CD4-positive, alpha-beta T cell treated with Interleukin-17A for 1 hour (primary cell): ENCODE data around the gene BCL2.
"Not testable (repeated sequence)": the region's sequence is repeated elsewhere in the genome, so short reads cannot be mapped to it uniquely, and the experiment has no call there.

Experiments used
- DNase-seq: peaks from one replicate; pipeline ENCODE4 v3.0.0-alpha.2; 2020

The BCL2 gene

GRCh38 chr18:63197246-63197869 lies 122.2 kb downstream of the BCL2 start:
- DNase-seq, result peak; percentile 45

GRCh38 chr18:63195326-63196159 lies 124.0 kb downstream of the BCL2 start:
- no peak for DNase-seq

DNA sequence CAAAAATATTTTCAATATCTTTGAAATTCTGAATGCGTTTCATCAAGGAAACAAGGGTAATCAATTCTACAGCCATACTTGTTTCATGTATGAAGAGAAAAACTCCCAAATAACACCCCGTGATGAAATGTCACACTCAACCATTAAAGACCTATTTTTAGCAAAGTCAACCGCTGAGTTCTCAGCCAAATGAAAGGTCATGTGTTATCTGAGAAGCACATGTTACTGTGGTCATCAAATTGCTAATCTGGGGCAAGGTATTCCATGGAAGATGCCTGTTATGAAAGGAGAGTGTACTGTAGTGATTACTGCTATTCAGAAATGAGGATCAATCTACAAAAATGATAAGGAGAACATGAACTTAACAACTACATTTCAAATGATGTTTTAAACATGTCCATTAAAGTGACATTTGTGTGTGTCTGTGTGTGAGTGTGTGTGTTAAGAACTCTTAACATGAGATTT lies 126.7 kb downstream of the BCL2 start:
- peak; percentile 31 for DNase-seq

GRCh38 chr18:63192126-63192884 lies 127.3 kb downstream of the BCL2 start:
- DNase-seq, result no peak

GRCh38 chr18:63191413-63191812 lies 128.2 kb downstream of the BCL2 start:
- no peak for DNase-seq

GRCh38 chr18:63190838-63191237 lies 128.7 kb downstream of the BCL2 start:
- not testable (repeated sequence) for DNase-seq

GRCh38 chr18:63189817-63190216 lies 129.8 kb downstream of the BCL2 start:
- no peak for DNase-seq

GRCh38 chr18:63189041-63189440 lies 130.5 kb downstream of the BCL2 start:
- no peak for DNase-seq

GRCh38 chr18:63187791-63188460 lies 131.6 kb downstream of the BCL2 start:
- no peak for DNase-seq

DNA sequence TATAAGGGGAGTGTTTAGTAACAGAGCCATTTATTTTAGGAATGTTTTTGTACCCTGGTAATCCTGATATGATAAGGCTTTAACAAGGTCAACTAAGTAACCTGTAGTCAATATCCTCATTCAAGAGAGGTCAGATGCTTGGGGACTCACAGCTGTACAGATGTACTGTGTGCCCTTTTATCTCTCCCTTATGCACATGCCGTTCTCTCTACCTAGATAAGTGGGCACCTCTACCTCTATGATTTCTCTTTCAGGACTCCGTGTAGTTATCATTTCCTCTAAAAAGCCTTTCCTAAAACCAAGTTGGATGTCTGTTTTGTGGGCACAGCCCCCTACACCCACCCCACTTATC lies 132.4 kb downstream of the BCL2 start:
- DNase-seq, result no peak

GRCh38 chr18:63186520-63187222 lies 132.9 kb downstream of the BCL2 start:
- no peak for DNase-seq

- no peak for DNase-seq
Measured at GRCh38 chr18:63185984-63186383, 133.6 kb downstream of the BCL2 start.

DNA sequence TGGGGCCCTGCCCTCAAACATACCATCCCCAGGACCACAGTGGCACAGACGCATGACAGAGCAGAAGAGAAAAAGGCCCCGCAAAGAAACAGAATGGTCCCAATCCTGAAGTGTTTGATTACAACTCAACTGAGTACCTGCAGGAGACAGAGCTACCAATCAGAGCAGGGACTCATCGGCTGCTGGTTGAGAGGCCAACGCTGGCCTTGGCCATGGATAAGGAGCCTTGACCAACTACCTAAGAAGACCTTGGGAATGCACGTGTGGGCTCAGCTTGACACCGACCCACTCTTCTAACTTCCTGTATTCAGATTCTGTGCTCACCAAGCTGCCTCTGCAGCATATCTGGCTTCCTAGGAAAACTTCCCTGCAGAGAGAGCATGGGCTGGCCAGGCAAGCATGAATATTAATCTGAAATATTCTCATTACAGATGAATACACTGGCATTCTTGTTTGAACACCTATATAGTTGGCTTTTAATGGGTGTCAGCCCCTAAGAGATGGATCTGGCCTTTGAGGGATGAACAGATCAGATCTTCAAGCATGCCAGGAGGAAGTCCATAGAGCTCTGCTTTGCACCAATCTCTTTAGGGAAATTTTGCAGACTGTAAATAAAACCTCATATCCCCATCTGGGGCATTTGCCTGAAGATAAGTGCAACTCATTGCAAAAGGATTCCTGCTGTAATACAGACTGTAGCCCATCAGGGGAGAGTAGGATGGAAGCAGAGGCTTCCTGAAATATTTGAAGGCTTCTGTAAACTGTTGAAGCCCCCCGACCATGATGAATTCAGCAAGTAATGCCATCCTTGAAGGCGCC lies 135.4 kb downstream of the BCL2 start:
- DNase-seq, result no peak

- no peak for DNase-seq
Measured at GRCh38 chr18:63183378-63183777, 136.2 kb downstream of the BCL2 start.

DNA sequence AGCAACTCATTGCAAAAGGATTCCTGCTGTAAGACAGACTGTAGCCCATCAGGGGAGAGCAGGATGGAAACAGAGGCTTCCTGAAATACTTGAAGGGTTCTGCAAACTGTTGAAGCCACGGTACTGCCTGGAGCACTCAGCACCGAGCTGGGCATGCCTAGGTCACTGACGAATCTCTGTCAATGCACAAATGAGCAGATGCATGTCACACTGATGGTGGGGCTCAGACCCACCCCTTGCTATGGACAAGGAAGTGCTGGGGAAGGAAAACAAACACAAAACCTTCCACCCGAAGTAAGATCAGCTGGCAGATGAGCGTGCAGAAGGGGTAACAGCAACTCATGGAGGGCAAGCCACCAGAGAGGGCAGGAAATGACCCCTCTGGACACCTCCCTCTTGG lies 136.7 kb downstream of the BCL2 start:
- no peak for DNase-seq

DNA sequence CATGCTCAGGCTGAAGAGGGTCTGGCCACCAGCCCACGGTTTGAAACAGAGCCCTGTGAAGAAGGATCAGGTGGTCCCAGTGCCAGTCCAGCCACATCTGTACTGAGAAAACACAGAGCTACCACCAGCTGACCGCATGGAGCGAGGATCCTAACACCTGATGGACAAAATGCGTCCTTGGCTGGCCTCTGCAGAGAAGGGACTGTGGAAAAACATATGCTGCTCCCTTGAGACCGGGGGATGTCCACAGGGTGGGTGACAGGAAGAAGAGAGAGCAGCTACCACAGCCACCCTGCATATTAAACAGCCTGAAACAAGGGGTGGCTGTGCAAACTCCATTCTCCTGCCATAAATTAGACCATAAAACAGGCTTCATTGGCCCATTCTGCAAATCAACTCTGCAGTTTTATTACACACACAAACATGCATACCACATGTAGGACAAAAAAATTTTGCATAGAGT lies 137.2 kb downstream of the BCL2 start:
- DNase-seq, result no peak

- DNase-seq, result no peak
Measured at GRCh38 chr18:63181706-63182309, 137.8 kb downstream of the BCL2 start.

- no peak for DNase-seq
Measured at GRCh38 chr18:63180971-63181376, 138.6 kb downstream of the BCL2 start.

GRCh38 chr18:63180321-63180720 lies 139.2 kb downstream of the BCL2 start:
- no peak for DNase-seq

DNA sequence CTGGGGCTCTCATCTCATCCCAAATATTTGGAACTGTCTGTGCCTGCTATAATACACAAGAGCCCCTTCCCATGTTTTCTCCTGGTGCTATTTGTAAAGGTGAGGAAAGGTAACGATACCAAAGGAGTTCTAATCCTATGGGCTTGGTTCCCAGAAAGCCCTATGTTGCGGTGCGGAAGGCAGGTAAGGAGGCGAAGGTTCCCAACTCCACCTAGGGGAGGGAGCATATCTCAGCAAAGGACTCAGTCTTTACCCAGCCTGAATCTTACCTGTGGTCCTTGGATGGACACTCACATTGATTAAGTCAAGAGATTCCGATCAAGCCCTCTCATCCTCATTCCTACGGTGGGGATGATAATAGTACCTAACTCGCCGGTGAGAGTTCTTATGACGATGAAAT lies 140.1 kb downstream of the BCL2 start:
- DNase-seq, result no peak

GRCh38 chr18:63178971-63179370 lies 140.6 kb downstream of the BCL2 start:
- DNase-seq, result no peak
